NB4 (cell line): Measurements from ENCODE around the gene ZFAND6.

ENCODE experiments used
- POLR2A ChIP-seq: IDR thresholded peaks from 2 replicates; pipeline ENCODE4 v1.6.1; 2011; ENCODE audit warnings: mild to moderate bottlenecking; ENCODE audit not compliant: insufficient read length; ENCODE audit errors: extremely low read depth
- TF ChIP-seq, protein P1 (sequence below): IDR thresholded peaks from one replicate; pipeline ENCODE4 v1.5.1; 2012; ENCODE audit warnings: low read depth, low read length

- TF ChIP-seq, protein P1, sequence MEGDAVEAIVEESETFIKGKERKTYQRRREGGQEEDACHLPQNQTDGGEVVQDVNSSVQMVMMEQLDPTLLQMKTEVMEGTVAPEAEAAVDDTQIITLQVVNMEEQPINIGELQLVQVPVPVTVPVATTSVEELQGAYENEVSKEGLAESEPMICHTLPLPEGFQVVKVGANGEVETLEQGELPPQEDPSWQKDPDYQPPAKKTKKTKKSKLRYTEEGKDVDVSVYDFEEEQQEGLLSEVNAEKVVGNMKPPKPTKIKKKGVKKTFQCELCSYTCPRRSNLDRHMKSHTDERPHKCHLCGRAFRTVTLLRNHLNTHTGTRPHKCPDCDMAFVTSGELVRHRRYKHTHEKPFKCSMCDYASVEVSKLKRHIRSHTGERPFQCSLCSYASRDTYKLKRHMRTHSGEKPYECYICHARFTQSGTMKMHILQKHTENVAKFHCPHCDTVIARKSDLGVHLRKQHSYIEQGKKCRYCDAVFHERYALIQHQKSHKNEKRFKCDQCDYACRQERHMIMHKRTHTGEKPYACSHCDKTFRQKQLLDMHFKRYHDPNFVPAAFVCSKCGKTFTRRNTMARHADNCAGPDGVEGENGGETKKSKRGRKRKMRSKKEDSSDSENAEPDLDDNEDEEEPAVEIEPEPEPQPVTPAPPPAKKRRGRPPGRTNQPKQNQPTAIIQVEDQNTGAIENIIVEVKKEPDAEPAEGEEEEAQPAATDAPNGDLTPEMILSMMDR = no peak
- TF ChIP-seq POLR2A = no peak
These were observed 38.7 kb upstream of the ZFAND6 start for GRCh38 chr15:80020731-80021130.
